GF-D8 (cell line): Measurements from ENCODE around the gene DACH2.

Source experiments
- DNase-seq: peaks from one replicate; lab custom pipeline; 2025; lab: John Stamatoyannopoulos, UW

The DACH2 gene

DNA sequence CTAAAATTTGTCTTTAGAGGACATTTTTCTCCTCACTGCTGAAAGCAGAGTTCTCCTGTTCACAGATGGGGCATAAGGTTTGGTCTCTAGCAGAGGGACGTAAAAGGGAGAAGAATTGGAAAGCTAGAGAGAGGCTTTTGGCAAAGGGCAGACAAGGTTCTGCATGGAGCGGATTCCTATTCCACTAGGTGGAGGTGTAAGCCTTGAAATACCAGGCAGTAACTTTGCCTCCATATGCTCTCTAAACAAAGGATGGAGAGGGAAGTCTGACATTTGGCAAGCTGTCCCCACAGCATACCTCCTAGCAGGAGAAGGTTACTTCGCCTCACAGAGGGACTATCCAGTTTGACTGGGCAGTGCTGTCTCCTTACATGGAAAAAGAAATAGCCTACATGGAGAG, 174.7 kb downstream of the DACH2 start:
- no peak for DNase-seq

DNA sequence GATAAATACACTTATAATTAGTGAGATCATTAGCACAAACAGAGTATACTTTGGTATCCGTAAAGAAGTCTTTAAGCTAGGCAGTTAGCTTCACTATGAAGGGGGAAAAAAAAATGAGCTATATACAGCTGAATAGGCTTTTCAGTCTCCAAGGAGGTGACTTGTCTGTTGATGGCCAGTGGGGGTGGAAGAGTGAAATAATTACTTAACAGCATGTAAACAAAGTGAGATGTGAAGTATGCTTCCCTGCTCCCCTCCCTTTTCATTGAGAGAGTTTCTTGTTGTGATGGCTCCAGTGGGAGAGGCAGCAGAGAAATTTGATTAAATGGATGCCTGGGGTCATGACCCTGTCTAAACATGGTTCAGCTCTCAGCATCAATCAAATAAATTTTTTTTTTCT, 180.9 kb downstream of the DACH2 start:
- DNase-seq, result no peak

DNA sequence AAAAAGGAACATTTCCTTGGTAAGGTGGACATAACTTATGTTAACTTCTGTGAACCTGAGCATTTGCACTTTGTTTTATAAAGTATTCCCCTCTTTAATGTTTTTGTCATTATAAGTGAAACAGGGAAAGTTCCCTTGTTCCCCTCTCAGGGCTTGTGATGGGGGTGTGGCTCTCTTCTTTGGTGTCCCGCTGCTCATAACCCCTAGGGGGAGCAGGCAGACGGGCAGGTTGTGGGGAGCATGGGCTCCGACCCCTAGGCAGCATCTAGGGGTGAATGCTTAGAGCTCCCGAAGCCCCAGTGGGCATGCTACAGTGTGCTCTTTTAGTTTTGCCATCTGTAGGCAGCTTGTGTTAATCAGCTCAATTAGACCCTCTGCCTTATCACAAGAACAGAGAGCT, 200.4 kb downstream of the DACH2 start:
- no peak for DNase-seq

DNA sequence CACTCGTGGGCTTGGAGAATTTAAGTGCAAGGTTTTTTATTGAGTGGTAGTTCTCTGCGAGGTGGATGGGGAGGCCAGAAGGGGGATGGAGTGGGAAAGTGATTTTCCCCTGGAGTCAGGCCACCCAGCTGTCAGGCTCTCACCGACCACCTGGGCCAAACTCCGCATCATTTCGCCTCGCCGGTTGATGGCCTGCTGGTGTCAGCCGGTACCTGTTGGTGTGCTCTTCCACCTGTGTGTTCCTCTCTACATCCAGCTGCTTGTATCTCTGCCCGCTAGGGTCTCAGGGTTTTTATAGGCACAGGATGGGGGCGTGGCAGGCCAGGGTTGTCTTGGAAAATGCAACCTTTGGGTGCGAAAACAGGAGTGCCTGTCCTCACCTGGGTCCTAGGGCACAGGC, 200.9 kb downstream of the DACH2 start:
- no peak for DNase-seq

DNA sequence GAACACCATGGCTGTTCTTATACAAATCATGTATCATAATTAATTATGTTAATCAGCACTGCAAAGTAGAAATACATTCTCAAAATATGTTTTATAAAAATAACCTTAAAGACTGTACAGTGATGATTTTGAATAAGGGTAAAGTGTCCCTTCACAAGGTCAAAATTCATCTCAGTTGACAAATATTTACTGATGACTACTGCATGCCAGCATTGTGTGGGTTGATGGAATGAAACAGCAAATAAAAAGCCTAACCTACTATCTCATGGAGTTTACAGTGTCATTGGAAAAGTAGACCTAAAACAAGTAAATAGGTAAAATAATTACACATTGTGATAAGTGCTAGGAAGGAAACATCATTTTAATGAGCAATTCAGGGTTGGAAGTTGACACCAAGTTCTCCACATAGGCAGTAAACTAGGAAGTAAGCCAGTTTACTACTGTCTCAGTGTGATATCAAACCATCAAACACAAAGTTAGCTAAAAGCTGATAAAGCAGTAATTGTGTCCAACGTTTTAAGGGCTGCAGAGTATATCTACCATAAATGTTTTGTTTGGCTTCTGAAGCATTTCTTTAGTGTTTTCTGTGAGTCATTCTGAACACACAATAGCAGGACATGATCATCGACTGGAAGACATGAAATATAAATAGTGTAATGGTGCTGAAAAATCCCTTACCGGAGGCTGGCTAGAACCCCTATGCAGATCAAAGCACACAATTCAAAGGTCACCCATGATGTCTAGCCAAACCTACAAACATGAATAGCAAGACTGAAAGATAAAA, 221.8 kb downstream of the DACH2 start:
- no peak for DNase-seq

DNA sequence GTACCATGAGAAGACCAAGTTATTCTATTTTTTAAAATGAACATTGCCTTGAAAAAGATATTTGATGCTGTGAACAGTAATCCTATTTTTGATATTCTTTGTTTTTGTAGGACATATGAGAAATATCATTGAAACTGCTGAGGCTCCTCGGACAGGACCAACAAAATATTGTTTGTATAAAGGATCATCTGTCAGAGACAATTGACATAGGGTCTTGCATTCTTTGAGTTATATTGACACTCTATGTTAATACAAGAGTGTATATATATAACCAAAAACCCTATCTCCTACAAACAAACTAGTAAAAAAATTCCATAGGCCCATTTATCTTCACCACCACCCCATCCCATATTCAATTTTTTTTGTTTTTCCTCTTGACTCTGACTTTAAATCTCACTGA, 222.7 kb downstream of the DACH2 start:
- no peak for DNase-seq

DNA sequence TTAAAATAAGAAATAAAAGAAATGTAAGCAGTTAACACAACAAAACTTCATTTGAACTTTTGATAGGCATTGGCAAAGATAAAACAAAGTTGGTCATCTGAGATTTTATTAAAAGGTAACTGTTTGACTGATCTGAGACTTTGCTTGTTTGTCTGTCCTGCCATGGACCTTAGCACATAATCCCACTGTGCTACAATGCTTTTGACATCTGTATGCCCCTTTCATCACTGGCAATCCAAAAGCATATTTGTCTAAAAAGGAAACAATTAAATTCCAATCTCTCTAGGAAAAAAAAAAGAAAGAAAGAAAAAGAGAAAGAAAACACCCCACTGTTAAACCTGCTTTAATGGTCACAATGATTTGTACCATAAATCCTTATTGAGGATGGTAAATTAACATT, 231.0 kb downstream of the DACH2 start:
- DNase-seq, result no peak

DNA sequence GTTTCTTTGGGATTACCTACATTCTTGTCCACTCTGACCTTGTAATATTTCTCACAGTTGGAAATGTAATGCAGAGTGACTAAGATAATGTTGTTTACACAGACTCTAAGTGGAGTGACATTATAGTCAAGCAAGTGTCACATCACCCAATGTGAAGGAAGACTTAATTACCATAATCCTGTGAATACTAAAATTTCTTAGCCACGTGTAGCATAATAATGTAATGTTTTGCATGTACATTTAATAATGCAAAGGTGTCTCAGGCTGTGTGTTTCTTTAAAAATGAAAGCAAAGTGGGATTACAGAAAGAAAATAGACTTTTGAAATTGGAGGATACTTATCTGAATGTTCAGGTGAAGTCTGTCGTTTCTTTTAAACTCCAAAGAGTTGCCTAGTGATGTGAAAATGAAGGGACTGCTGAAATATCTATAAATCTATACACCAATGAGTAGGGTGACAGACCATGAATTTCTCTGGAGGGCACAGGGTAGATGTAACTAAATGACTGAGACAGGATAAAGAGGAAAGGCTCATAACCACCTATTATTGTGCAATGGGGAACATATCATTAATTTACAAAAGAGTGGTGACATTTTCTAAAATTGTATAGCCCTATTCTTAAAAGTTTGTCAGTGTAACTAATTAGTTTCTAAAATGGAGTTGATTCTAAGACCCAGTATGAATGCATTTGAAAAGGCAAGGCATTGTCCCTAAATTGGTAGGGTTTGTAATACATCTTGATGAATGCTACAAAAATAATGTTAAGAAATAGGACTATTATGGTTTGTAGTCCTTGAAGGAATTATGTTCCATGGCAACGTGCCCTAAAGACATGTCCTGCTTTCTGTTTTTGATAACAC, 235.7 kb downstream of the DACH2 start:
- DNase-seq, result no peak

DNA sequence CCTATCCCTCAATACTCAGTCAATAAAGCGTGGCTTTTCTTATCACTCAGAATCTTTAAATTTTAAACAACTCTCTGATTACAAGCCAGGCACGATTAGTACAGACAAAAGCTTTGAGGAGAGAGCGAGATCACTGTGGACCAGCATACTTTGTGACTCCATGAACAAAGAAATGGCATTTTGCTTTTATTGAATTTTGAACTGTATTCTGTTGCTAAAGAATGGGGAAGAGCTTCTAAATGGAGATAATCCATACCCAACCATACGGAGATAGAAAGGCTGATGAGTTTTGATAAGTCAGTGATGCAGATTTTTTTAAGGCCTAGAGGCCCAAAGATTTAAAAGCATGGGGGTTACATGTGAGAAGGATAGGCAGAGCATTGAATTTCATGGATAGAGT, 259.1 kb downstream of the DACH2 start:
- no peak for DNase-seq

DNA sequence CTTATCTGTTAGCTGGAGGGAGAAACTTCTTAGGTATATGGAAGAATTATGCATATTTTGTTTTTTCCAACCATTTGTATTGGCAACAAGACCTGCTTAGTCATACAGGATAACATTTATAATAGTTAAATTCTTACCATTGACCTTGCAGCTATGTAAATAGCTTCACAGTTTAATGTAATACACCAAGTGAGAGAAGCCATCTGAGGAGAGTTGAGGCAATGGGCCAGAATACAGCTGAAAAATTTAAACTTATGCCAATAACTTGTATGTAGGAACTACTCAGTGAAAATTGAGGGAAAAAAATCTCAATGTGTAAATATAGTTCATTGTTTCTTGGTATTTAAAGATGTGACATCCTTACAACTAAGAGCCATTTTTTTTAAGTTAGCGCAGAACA, 273.5 kb downstream of the DACH2 start:
- DNase-seq, result no peak

DNA sequence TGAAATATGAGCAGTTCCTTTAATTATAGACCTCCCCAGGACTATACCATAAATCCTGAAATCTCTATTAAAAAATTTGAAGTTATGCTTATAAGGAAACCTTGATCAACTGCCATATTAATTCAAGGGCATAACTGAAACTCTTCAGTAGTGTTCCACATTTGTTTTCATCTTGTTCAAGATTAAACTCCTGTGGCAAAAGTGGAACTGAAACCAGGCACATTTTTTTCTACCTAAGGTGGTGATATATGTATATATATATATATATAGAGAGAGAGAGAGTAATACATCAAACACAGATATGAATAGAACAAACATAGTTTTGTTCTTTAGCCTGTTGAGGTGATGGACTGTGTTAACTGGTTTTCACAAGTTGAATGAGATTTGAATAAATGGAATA, 287.9 kb downstream of the DACH2 start:
- DNase-seq, result no peak

DNA sequence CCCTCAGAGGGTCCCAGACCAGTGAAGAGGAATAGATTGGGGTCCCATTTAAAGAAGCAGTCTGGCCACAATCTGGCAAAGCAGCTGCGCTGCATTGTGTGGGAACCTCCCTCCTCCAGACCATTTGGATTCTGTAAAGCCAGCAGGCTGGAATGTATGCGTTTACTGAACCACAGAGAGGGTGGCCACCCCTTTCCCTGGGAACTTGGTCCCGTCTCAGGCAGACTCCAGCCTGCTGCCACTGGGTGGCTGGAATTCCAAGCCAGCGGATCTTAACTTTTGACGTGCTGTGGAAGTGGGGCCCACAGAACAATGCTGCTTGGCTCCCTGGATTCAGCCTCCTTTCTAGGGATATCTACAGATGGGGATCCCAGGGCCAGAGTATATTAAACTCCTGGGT, 307.2 kb downstream of the DACH2 start:
- no peak for DNase-seq

DNA sequence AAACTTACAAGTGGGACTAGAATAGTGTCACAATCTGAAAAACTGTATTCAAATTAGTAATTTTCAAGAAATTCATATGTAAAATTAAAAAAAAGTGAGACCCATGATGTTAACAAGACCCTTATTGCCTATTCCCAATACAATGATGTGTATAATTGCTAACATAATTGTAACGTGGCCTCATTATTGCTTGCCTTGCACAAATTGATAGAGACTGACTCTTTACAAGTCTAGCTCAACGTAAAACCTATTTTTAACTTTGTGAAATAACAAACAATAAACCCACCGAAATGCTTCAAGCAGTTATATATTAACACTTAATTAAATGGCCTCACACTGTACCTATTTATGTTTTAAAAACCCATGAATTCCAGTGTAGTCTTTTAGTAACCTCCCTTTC, 312.5 kb downstream of the DACH2 start:
- no peak for DNase-seq

DNA sequence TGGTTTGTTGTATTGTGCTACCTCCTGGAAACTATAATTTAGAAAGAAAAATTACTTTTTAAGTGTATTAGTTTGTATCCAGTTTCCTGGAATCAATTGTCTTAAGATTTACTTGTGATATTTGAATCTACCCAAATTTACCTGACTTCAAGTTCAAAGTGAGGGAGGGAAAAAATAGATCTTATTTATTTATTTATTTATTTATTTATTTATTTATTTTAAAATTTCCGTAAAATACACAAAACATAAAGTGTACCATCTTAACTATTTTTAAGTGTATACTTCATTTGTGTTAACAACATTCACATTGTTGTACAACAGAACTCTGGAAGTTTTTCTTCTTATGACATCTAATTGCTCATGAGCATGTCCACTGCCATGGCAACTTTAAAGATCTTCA, 356.0 kb downstream of the DACH2 start:
- DNase-seq, result no peak

DNA sequence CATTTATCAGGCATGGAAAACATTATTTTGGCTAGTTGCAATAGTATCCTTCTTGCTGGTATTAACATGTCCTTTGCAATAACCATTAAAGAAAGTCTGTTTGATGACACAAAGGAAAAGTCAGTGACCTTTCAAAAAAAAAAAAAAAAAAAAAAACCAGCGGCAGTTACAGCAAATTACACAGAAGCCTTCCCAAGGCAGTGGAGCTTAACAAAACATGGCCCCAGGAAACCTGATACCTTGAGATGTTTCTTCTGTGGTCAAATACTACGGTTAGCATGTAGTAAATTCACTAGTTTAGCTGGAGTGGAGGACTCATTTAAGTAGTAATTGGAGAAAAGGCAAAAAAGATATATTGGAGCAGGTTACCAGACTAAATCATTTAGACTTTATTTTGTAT, 359.1 kb downstream of the DACH2 start:
- no peak for DNase-seq

DNA sequence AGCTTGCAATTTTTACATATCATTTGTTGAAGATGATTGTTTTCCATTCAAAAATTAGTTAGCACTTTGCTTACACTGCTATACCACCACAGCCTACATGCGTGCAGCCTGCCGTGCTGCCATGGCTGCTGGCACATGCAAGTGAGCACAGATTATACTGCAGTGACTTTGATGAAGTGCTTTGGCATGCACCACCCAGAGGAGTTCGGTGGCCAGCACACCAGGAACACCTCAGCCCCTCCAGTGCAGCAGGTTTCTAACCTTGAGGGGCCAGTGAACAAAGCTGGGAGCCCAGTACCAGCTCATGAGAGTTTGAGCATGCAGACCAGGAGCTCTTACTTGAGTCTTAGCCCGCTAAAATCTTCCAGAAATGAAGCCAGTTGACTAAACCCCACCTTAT, 431.5 kb downstream of the DACH2 start:
- DNase-seq, result no peak

DNA sequence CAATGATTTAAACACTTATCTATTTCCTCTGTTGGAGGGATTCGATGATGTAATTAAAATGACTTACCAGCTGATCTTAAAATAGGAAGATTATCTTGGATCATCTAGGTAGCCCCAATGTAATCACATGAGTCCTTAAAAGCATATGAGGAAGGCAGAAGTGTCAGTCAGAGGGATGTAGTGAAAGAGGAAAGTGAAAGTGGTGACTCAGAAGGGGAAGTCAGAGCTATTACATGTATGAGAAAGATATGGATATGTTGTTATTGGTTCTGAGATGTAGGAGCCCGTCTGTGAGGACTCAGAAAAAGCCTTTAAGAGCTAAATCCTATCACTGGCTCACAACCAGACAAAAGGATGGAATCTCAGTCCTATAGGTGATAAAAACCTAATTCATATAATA, 456.4 kb downstream of the DACH2 start:
- no peak for DNase-seq

DNA sequence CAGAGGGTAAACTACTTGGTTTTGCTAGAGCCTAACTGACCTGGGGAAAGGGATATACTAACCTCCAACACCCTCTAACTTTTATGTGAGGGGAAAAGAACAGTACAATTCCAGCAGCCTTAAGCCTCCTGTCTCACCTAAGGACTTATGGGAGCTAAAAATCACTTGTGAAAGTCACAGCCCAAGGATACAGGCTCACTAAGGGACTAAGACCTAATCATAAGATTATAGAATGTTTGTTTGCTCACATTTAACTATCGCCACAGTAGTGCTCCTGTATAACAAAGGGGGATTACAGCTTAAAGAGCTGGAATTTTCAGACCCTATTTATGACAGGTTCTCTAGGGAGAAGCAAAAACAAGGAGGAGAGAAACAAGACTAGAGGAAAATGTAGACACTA, 548.7 kb downstream of the DACH2 start:
- no peak for DNase-seq

DNA sequence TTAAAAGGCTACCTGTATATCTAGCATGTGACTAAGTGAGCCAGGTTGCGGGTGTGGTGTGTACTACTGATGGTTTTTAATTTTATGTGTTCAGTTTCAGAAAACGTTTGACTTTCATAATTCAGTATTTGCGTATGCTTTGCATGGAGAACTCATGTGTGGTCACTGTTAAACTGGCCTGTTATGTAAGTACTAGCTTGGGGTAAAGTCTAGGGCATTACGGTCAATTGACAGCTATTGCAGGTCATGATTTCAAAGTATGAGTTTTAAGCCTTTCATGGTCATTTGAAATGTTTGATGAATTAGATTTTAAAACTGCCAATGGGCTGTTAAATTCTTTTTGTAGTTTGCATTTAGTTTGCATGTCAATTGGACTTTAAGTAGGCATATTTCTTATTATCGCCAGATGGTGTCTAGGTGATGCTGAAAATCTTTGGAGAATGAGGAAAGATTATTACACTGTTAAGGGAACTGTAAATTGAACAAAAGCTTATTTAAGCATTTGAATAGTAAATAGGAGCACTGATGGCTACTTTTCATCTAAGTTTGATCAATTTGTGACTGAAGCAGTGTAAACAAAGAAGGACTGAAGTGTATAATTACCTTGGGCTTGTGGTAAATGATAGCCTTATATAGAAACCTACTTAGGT, 563.4 kb downstream of the DACH2 start:
- DNase-seq, result no peak

DNA sequence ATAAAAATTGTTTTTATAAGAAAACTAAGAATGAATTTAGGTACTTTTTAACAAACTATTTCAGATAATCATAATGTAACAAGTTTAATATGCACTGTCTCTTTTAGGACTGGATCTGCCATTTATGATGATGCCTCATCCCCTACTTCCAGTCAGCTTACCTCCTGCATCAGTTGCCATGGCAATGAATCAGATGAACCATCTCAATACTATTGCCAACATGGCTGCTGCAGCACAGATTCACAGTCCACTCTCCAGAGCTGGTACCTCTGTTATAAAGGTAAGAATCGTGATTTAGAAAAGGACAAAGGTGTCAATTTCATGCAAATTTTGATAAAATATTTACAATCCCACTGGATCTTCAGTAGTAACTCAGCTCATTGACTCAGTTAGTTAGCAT, 566.2 kb downstream of the DACH2 start:
- no peak for DNase-seq

DNA sequence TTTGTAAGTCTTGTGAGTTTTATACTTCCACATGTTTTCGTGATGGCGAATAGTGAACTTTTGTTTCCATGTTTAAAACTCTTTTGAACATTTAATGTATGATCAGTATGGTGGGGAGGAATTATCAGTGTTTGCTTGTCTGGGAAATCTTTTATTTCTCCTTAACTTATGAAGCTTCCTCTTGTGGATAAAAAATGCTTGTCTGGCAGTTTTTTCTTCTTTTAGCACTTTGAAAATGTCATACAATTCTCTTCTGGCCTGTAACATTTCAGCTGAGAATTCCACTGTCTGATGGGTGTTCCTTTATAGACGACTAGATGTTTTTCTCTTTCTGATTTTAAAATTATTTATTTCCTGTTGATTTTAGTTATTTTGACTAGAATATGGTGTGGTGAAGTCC, 576.0 kb downstream of the DACH2 start:
- DNase-seq, result no peak

DNA sequence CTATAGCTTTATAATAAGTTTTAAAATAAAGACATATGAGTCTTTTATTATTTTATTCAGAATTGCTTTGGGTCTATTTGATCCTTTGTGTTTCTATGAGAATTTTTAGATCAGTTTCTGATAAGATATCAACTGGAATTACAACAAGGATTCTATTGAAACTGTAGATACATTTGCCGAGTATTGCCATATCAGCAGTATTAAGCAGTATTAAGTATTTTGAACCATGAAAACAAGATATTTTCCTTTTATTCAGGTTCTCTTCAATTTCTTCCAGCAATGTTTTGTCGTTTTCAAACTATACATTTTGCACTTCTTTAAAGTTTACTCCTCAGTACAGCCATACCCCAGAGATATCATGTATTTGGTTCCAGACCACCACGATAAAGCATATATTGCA, 598.8 kb downstream of the DACH2 start:
- no peak for DNase-seq

DNA sequence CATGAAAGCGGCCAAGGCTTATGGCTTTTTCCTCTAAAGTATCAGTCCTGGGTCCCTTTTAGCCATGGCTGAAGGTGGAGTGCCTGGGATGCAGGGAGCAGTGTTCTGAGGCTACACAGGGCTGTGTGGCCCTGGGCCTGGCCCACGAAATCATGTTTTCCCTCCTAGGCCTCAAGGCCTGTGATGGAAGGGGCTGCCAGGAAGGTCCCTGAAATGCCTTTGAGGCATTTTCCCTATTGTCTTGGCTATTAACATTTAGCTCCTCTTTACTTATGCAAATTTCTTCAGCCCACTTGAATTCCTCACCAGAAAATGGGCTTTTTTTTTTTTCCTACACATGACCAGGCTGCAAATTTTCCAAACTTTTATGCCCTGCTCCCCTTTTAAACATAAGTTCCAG, 657.0 kb downstream of the DACH2 start:
- no peak for DNase-seq
